Heart right ventricle (tissue), 16 donors: ENCODE data around the gene PLP2. TPM values are rescaled to one million over a fixed set of nuclear protein-coding genes. Genes with fewer than 3 reads are reported as not detected.

Experiments used
- ATAC-seq, 8 donors: fragments of 200-7000 bp; cut with Tn5 transposase; one replicate each; pipeline ENCODE4 v1.9.1; 2020; ENCODE audit warnings: mild to moderate bottlenecking in 8 of 8, moderate library complexity in 8 of 8, moderate number of reproducible peaks in 1 of 8
- DNase-seq, 2 donors: peaks; one replicate each; pipeline ENCODE4 v3.0.0-alpha.2; 2020
- H3K27ac ChIP-seq, 10 donors: fragments of 200-600 bp; sonication (generic) in 2 of 10; one replicate each; pipeline versions ENCODE4 v1.5.0 to v1.8.0; 2020 to 2022; ENCODE audit warnings: mild to moderate bottlenecking in 3 of 10
- H3K27me3 ChIP-seq, 7 donors: fragments of 200-600 bp; one replicate each; pipeline ENCODE4 v1.8.0; 2021 to 2022; ENCODE audit warnings: mild to moderate bottlenecking in 2 of 7
- H3K36me3 ChIP-seq, 9 donors: fragments of 200-600 bp; sonication (generic) in 1 of 9; one replicate each; pipeline versions ENCODE4 v1.5.0 to v1.8.0; 2020 to 2022; ENCODE audit warnings: mild to moderate bottlenecking in 2 of 9
- H3K4me1 ChIP-seq, 9 donors: fragments of 200-600 bp; sonication (generic) in 1 of 9; one replicate each; pipeline versions ENCODE4 v1.5.0 to v1.8.0; 2020 to 2022; ENCODE audit warnings: mild to moderate bottlenecking in 4 of 9
- H3K4me3 ChIP-seq, 10 donors: fragments of 200-600 bp; sonication (generic) in 2 of 10; one replicate each; pipeline versions ENCODE4 v1.5.0 to v1.8.0; 2020 to 2022; ENCODE audit warnings: mild to moderate bottlenecking in 7 of 10, moderate library complexity in 2 of 10
- H3K9me3 ChIP-seq, 11 donors: fragments of 200-600 bp in 10 of 11; sonication (generic) in 2 of 11; one replicate each; pipeline versions ENCODE4 v1.5.0 to v1.8.0; 2013 to 2022; ENCODE audit warnings: mild to moderate bottlenecking in 2 of 11, control low read depth in 1 of 11, moderate library complexity in 1 of 11
- CTCF ChIP-seq, 9 donors: fragments of 200-600 bp; sonication (generic) in 2 of 9; IDR thresholded peaks; one replicate each; pipeline versions ENCODE4 v1.5.0 to v1.8.0; 2021 to 2022; ENCODE audit warnings: antibody characterized with exemption in 9 of 9, mild to moderate bottlenecking in 5 of 9, moderate library complexity in 1 of 9
- WGBS, 2 donors: extraction: QIAGEN DNeasy Blood & Tissue Kit; methylation state at CpG; one replicate each; pipeline ENCODE4 v1.1.7; 2013; ENCODE audit warnings: inconsistent platforms in 1 of 2; 5-methylcytosine and 5-hydroxymethylcytosine counted together
- intact Hi-C, 10 donors: fragments of 100-400 bp; cut with DNase I; formaldehyde crosslinking; loops; one replicate each; pipeline versions ENCODE4 v1.11.1 to v1.14.2; 2022
- polyA plus RNA-seq, 2 donors: library from polyadenylated mRNA; stranded (reverse); fragments of 200-250 nt; gene quantifications; one replicate each; pipeline ENCODE4 v1.2.3, GENCODE V29; 2013
- total RNA-seq, 10 donors: library from RNA; stranded (reverse); fragmentation: NEBNext Ultra II Directional in 3 of 10; extraction: Animal tissue kit (Norgen Biotek cat#: 25700) in 3 of 10; gene quantifications; one replicate each; pipeline versions ENCODE4 v1.2.1 to v1.2.4, GENCODE V29; 2021 to 2023
- donor health status: Arrhythmogenic right ventricular cardiomyopathy.
- donor health status: ischemic (EF 13 %, LVEDD 7.1; RV severe dilation, severe dysfunction).
- donor health status: healthy with polysubstance abuse.
- donor health status: DM: no; HTN: yes; CAD: no.
- donor health status: DM: no; HTN: no; CAD: no.
- donor health status: ischemic (EF 25% LVEDD 6.9; RV normal size, moderate dysfunction).
- donor health status: ischemic (EF 25% LVEDD 5.7; RV mildly dilated, moderate dysfunction).
- donor health status: healthy.
- donor health status: DM: yes; HTN: yes; CAD: no.
- donor health status: Ischemic cardiomyopathy.
- donor health status: ischemic (EF 35%, LVEDD 5.7; RV mildly dilated, moderate dysfunction).
- donor health status: nonischemic (EF 11% LVEDD 7.7; RV severe dilation, severe dysfunction).
- donor health status: DM: yes; HTN: yes; CAD: no.
- donor health status: PGD.
- donor health status: ischemic (EF 29% LVEDD 5.4; RV normal size, mild dysfunction).
- donor health status: nonischemic (EF 23%, LVEDD 6.1; RV moderate dilation, normal function).

Gene PLP2
- total and polyA plus RNA-seq, 12 donors, result 20.3 to 352 (median 54.2) TPM

DNA sequence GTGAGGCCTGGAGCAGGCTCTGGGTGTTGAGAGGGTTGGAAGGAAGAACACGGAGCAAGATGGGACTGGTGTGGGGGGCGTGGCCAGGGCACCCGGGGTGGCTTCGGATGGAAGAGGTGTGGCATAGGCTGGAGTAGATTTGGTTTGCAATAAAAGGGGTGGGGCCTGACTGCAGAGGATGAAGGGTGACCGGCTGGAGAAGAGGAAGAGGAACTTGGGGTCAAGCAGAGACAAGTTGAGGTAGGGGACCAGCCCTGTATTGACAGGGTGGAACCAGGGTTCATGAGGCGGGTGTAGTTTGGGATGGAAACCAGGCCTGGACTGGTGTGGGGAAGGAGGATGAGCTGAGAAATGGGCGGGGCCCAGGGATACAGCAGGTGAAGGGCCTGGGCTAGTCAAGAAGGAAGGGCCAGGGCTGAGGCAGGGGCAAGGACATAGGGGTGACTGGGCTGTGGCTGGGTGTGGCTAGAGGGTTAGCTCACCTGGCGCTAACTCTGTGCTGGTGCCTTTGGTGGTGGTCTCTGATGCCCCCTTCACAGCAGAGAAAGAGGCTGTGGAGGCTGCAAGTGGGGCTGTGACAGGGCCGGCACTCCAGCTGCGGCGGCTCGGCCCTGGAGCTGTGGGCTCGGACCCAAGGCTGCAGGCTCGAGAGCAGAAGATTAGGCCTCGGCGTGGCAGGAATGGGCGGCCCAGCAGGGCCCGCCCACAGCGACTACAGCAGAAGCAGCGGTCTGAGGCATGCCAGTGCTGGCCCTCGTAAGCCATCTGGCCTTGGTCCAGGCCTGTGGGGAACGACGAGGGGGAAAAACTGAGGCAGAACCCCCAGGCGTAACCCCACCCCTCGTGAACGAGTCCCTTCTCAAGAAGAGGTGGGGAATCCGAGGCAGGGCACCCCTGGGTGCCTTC, 5.0 kb downstream of the PLP2 start:
- intact Hi-C loops, result no loop called here
- 61 to 64% methylated on average over 20 to 27 of the region's 27 CpGs for WGBS, 2 donors
- Histone ChIP-seq H3K27me3 (no peaks in the 10 kb centered on the region), H3K9me3 (peaks cover 0 to 4% (median 0%) of the 10 kb centered on the region in 11 donors), H3K36me3 (peaks cover 0 to 60% (median 0%) of the 10 kb centered on the region in 9 donors), H3K4me3 (peak overlapping the region in 1 of 10 donors; percentile 1), H3K27ac (peak overlapping the region in 6 of 10 donors; percentile 5 to 76 (median 26)), H3K4me1 (peaks cover 0 to 27% (median 5%) of the 10 kb centered on the region in 9 donors)
- TF ChIP-seq CTCF (IDR thresholded peaks at IDR 0.05), result no peak
- no peak for DNase-seq
- ATAC-seq, result peak in 2 of 8 donors; percentile 12 to 41

DNA sequence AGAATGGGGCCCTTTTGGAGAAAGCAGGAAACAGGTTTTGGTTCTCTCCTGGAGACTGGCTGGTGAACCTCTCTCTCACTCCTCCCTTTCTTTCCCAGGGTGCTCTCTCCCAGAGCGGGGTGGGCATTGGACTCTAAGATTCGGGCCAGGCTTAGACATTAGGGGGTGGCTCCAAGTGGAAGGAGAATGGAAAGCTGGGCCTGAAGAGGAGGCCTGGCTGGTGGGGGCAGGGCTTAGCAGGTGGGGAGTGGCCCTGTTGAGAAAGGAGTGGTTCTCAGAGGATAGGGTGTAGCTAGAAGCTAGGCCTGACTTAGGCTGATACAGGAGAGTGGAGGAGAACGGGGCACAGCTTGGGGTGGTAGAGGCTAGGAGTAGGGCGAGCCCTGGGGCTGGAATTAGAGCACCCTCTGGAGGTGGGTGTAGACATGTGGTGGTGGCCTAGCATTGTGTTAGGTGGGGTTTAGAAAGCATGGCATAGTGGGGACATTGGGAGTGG, 5.7 kb downstream of the PLP2 start:
- intact Hi-C loops, result no loop called here
- Histone ChIP-seq H3K27ac (peak overlapping the region in 5 of 10 donors; percentile 5 to 76 (median 31)), H3K36me3 (peaks cover 0 to 64% (median 0%) of the 10 kb centered on the region in 9 donors), H3K4me1 (peaks cover 0 to 27% (median 5%) of the 10 kb centered on the region in 9 donors), H3K4me3 (peak overlapping the region in 1 of 10 donors; percentile 1), H3K9me3 (no peaks in the 10 kb centered on the region), H3K27me3 (no peaks in the 10 kb centered on the region)
- ATAC-seq (peak in 6 of 8 donors; percentile 25 to 49 (median 44)), DNase-seq (no peak)
- peak in 4 of 9 donors; percentile 9 to 18 (median 11) for TF ChIP-seq CTCF (IDR thresholded peaks at IDR 0.05)
- 74 to 80% methylated on average over 4 of the region's 4 CpGs for WGBS, 2 donors

GRCh38 chrX:49177873-49178480, 6.3 kb downstream of the PLP2 start:
- Histone ChIP-seq H3K36me3 (peaks cover 0 to 69% (median 0%) of the 10 kb centered on the region in 9 donors), H3K27ac (peak overlapping the region in 1 of 10 donors; percentile 31), H3K4me1 (peaks cover 0 to 22% (median under 1%) of the 10 kb centered on the region in 9 donors), H3K4me3 (no peak overlapping the region), H3K27me3 (no peaks in the 10 kb centered on the region), H3K9me3 (no peaks in the 10 kb centered on the region)
- no peak for TF ChIP-seq CTCF (IDR thresholded peaks at IDR 0.05)
- 89 to 90% methylated on average over 22 to 23 of the region's 23 CpGs for WGBS, 2 donors
- intact Hi-C loops, result no loop called here
- no peak for DNase-seq
- peak in 6 of 8 donors; percentile 23 to 61 (median 45) for ATAC-seq

GRCh38 chrX:49178537-49178936, 6.8 kb downstream of the PLP2 start:
- TF ChIP-seq CTCF (IDR thresholded peaks at IDR 0.05), result no peak
- Histone ChIP-seq H3K27ac (no peak overlapping the region), H3K4me1 (peaks cover 0 to 17% (median 0%) of the 10 kb centered on the region in 9 donors), H3K9me3 (no peaks in the 10 kb centered on the region), H3K36me3 (peaks cover 0 to 73% (median 0%) of the 10 kb centered on the region in 9 donors), H3K27me3 (no peaks in the 10 kb centered on the region), H3K4me3 (no peak overlapping the region)
- intact Hi-C loops, result no loop called here
- WGBS, 2 donors, result 92 to 100% methylated on average over 3 of the region's 3 CpGs
- DNase-seq (no peak), ATAC-seq (peak in 2 of 8 donors; percentile 1 to 16)
